GM18867 (cell line): Measurements from ENCODE around the gene RAP1GAP2.

ENCODE experiments used
- ATAC-seq: cut with Tn5 transposase; IDR thresholded peaks from one replicate; pipeline ENCODE4 v1.9.1; 2021; ENCODE audit warnings: mild to moderate bottlenecking, moderate library complexity; ENCODE audit not compliant: unreplicated experiment

Gene RAP1GAP2

DNA sequence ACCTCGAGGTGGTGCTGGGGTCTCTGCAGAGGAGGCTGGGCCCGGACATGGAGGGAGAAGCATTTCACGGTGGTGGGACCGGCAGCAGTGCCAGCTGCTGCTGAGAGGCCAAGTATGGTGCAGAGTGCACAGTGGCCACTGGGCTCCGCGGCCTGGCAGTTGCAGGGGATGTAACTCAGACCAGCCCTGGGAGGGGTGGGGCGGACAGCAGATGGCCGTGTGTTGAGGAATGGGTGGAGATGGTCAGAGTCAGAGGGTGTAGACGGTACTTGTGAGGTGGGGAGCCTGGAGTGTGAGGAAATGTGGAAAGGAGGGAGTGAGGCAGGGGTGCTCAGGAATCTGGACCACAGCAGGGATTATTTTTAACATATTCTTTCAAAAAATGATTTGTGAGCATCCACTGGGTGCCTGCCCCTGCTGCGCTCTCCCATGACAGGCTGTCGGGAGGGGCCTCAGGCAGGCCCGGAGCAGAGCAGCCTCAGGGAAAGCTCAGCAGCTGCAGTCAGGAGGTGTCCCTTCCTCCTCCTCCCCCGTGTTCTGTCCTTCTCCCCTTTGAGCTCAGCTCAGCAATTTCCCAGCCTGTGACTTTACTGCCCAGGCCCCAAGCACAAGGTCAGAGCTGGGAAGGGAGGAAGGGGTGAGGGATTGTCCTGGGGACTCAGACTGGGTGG, 113.1 kb downstream of the RAP1GAP2 start:
- ATAC-seq = no peak

DNA sequence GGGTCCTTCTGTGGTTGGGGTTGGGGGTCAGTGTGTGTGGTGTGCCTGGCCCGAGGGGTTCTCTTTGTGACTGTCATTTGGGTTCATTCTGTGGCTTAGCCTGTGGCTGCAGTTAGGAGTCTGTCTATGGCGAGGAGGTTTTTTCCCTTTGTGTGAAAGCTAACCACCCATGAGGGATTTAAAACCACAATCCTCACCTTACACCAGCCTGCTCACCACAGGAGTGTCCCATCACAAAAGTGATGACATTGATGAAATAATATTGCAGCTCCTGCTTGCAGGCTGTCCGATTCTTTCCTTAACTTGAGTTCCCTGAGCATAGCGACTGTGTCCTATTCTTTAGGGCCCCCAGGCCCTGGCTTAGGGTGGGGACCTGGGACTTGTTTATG, 113.6 kb downstream of the RAP1GAP2 start:
- ATAC-seq = no peak

DNA sequence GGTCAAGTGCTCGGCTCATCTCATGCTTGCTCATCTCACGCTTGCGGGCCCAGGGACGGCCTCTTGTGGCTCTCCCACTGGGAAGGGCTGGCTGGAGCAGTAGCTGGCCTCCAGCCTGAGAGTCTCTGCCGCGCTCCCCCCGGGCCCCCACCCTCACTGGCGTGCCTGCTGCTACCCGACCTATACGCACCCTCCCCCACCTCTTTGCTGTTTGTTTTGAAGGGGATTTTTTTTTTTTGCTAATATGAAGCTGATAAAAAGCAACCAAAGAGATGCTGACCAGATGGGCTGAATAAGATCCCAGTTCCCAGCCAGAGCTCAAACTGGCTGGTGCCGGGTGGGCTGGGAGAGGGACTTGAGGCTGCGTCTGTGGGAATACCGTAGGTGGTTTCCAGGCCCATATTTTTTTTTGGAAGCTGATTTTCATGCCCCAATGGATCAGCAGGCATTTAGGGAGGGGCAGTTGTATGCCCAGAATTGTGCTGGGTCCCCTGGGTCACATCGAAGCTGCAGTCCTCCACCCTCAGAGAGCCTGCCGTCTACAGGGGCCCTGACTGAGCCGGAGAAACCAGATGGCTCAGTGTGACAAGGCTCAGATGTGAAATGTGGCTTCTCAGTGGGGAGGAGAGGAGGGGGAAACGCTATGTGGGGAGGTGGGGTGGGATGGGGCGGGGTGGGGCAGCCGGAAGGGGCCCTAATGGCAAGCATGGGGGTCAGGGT, 115.0 kb downstream of the RAP1GAP2 start:
- no peak for ATAC-seq

DNA sequence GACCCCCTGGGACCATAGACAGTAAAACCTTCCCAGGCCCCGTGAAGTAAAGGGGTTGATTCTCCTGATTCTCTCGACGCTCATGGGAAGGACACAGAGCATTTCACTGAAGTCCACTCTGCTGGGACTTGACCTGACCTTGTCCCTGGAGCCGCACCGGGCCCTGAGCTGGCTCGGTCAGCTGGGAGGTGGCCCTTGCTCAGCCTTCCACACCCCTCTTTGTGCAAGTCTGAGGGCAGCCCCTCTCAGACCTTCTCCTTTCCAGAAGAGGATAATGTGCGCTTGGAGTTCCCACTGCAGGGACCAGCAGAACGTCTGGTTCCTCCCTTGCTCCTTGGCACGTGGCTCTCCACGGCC, 115.5 kb downstream of the RAP1GAP2 start:
- no peak for ATAC-seq

DNA sequence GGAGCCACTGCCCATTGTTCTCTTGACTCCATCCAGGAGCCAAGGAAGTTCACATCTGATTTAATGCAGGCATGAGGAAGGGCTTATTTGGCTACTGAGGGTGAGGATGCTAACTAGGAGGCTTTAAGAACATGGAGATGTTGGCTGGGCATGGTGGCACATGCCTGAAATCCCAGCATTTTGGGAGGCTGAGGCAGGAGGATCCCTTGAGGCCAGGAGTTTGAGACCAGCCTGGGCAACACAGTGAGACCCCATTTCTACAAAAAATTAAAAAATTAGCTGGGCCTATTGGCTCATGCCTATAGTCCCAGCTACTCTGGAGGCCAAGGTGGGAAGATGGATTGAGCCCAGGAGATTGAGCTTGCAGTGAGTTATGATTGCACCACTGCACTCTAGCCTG, 116.5 kb downstream of the RAP1GAP2 start:
- ATAC-seq = no peak

DNA sequence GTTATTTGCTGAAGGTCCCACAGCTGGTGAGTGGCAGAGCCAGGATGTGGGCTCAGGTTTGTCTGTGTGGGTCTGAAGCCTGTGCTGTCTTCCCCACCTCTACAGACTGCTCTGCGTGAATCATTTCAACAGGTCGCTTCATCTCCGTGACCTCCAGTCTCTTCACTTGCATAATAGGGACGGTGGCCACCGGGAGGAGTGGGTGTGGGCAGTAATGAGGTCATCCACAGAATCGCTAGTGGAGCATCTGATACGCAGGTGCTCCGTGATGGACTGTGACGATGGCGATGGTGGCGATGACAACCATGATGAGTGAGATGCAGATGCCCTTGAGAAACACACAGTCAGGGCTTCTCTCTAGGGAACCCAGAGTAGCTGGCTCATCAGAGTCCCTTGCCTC, 120.2 kb downstream of the RAP1GAP2 start:
- no peak for ATAC-seq

DNA sequence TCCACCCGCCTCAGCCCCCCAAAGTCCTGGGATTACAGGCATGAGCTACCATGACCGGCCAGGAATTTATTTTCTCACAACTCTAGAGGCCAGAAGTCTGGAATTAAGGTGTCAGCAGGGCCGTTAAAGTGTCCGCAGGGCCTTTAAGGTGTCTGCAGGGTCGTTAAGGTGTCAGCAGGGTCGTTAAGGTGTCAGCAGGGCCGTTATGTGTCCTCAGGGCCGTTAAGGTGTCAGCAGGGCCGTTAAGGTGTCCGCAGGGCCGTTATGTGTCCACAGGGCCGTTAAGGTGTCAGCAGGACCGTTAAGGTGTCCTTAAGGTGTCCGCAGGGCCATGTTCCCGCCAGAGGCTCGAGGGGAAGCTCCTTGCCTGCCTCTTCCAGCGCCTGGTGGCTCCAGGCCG, 125.2 kb downstream of the RAP1GAP2 start:
- no peak for ATAC-seq

DNA sequence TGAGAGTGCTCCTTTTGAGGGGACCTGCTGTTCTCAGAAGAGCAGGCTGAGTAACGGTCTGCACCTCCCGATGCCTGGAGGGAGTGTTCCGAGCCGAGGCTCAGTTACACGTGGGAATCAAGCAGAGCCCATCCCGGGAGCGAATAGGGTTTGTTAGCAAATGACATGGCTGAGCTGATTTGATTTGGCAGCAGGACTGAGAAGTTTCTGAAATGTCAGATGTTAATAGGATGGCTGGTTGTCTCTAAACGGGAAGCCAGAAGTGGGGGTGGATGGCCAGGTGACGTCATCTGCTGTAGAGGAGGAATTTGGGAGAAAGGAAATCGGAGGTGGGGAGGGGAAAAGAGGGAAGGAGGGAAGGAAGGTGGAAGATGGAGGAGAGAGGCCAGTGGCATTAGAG, 128.0 kb downstream of the RAP1GAP2 start:
- no peak for ATAC-seq

DNA sequence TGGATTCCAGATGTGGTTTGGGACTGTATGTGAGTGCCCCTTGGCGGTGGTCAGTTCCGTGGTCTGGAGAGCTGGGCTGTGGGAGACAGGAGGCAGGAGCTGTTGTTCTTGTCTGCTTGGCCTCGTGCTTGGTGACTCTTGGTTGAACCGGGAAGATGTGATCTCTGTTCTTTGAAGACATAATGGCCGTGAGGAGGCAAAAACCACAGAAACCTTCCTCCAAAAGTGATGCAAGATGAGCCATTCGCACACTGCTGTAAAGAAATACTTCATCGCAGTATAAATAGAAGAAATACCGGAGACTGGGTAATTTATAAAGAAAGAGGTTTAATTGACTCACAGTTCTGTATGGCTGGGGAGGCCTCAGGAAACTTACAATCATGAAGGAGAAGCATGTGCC, 128.8 kb downstream of the RAP1GAP2 start:
- ATAC-seq = no peak

DNA sequence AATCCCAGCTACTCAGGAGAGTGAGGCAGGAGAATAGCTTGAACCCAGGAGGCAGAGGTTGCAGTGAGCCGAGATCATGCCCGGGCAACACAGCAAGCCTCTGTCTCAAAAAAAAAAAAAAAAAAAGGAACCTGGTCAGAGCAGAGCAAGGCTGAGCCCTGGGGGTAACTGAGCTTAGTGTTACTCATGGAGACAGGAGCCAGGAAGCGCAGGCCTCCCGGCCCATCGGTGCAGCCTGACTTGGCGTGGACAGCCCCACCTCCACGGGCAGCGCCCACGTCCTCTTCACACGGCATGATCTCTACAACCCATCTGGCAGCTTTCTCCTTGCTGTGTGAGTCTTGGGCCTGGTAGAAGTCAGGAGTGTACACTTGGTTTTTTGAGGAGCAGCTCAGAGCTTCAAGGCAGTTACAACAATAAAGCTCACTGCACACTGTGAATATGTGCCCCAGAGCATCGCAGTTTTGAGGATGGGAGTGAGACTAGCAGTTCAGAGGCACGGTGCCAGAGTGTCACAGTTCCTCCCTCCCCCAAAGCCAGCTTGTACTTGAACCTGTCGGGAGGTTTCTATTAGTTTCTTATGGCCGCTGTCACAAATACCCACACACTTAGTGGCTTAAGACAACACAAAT, 129.9 kb downstream of the RAP1GAP2 start:
- no peak for ATAC-seq

DNA sequence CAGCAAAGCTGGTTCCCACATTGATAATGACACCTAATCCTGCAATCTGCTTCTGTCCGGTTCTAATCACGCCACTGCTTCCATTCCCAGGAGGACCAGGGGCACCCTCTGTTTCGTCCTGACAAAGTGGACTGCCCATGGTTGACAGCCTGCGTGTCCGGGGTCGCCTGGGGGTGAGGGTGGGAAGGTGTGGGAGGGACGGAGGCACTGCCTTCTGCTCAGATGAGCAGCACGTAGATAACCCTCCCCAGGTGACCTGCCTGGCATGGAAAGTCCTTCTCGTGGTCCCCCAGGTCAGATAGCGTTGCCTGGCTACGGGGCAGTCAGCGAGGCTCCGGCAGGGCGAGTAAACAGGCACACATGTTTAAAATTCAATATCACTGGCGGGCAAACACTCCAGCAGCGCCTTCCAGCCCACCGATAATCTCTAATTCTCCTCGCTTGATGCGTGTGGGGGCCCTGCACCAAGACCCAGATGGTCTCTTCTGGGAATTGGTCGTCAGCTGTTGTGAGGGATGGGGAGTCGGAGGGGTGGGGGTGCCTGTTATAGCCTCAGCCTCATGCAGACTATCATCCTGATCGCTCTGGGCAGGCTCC, 132.2 kb downstream of the RAP1GAP2 start:
- ATAC-seq = no peak

DNA sequence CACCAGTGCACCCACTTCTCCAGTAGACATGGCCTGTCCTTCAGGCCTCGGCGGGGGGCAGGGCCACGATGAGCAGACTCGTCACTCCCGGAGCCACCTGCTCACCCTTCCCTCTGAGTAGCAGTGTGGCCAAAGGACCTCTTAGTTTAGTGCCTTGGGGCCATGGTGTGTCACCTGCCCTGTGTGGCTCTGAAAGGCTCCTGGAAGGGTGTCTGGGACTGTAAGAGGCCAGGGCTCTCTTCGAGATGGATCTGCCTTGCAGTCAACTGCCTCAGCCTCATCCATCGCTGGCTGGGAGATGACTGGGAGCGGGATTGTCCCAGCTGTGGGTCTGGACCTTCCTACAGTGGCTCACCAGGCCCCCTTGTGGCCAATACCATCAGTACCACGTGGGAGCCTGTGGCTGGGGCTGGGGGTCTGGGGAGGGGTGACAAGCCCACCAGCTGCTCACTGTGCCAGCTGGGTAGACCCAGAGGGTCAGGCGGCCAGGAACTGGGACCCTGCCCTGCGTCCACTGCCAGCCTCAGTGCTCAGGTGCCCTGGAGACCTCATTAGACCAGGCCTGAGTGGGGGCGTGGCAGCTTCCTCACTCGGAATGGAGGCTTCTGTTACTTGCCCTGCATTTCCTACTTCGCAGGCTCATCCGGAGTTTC, 133.8 kb downstream of the RAP1GAP2 start:
- ATAC-seq = no peak

DNA sequence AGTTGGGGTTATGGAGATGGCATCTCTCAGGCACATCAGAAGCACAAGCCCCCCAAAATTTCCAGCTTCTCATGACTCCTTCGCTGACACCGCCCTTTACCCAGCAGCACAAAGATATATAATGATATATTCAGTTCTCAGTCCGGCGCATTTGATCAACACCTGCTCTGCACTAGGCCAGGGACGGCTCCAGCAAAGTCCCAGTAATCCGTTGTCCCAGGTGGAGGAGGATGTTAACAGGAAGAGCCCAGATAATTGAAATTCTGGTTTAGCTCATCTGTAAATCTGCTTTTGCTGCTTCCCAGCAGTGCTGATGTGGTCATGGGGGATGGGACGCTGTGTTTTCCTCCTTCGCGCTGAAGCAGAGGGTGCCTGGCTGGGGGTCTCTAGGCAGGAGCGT, 135.6 kb downstream of the RAP1GAP2 start:
- ATAC-seq = no peak

DNA sequence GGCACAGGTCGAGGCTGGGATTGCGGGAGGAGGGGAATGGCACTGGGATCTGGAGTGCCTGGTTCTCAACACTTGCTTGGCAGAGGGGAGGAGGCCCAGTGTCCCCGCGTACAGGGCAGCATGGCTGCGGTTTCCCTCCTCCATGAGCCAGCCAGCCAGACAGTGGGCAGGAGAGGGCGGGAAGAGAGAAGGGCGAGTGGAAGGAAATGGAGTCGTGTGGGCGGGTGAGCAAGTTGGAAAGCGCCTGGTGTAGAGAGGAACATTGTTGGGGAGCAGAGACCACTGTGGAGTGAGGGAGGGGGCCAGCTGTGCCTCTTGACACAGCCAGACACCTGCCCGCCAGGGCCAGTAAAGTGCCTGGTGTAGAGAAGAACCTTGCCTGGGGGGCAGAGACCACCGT, 136.7 kb downstream of the RAP1GAP2 start:
- no peak for ATAC-seq

DNA sequence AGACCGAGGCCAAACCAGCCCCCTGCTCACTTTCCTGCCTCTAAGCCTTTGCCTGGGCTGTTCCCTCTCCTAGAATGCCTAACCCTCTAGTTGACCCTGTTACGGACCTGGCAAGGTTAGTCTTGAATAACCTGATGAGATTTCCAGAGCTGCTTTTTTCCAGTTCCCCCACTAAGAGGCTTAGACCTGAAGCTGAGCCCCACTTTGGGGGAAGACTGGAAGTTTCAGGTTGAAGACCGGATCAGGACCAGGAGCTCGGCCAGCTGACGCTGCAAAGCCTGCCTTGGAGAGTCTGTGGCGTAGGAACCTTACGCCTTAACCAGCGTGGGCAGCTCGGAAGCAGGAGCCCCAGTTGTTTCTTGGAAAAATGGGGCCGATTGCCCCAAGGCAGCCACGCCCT, 137.4 kb downstream of the RAP1GAP2 start:
- no peak for ATAC-seq

DNA sequence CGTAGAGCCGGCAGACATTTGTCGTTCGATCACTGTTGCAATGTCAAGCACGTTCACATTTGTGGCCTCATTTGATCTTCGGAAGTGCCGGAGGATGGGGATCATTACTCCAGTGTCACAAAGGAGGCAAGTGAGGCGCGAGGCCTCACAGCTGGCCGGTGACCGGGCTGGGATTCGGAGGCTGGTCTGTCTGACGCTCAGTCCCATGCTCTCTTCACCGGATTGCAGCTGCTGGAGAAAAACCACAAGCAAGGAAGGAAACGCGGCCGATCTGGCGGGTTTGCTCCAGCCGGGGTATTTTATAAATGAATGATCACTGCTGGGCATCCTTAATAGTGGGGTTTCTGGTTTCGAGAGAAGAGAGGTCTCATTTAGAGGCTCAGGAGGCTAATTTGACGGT, 139.4 kb downstream of the RAP1GAP2 start:
- no peak for ATAC-seq

DNA sequence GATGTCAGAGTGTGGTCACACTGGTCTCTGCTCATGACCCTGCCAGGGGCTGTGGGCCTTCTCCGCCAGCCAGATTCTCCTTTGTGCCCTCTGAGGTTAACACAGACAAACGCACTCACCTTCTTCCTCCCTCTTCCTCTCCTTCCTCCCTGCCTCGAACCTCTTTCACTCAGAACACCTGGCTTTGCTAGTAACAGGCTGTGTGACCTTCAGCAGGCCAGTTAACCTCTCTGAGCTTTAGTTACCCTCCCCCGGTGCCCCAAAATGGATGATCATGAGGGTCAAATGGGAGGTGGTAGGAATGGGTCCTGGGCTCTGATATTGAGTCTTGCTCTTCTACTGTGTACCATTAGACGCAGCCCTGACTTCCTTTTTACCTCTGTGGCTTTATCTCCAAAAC, 140.1 kb downstream of the RAP1GAP2 start:
- ATAC-seq = no peak

DNA sequence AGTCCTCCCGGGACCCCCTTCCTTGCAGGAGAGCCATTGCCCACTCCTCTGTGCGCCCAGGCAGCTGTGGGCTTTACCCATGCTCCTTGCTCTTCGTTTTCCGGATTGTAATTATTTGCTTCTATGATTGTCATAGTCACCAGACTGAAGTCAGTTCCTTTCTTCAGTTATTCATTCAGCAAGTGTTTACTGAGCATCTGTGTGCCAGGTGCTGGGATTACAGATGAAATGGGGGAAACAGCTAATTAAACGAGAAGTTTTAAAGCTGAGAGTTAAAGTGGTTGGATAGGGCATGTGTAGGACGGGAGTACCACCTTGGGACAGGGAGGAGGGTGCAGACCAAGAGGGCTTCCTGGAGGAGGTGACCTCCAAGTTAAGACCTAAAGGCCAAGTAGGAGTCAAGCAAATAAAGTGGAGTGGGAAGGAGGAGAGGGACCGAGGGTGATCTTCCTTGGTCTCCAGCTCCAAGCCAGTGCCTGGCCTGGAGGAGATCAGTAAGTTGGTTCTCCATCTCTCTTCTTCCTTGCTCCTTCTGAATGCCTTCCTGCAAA, 140.6 kb downstream of the RAP1GAP2 start:
- no peak for ATAC-seq

DNA sequence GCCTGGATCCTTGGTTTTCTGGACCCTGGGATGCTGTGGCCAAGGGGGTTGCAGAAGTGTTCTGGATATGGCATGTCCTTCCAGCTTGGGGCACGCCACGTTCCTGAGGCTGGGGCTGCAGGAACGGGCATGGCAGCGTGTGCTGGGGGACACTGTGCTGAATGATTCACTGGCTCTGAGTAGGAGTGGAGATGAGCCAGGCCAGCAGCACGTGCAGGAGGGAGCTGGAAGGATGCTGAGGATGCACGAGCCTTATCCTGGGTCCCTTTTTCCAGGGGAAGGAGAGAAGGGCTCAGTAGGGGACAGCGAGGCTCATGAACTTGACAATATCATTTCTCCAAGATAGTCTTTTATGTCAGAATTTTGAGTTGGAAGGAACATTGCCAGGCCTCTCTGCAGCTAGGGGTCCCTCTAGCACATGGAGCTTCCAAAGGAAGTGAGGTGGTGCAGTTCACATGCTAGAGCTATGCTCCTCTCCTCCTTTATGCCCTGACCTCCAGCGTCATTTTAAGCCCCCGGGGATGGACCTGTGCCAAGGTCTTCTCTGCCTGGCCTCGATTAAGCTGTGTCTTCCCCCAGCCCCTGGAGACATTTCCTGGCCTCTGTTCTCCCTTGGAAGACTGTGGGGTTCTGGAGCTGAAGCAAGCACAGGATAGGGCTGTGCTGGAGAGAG, 141.2 kb downstream of the RAP1GAP2 start:
- ATAC-seq = no peak

DNA sequence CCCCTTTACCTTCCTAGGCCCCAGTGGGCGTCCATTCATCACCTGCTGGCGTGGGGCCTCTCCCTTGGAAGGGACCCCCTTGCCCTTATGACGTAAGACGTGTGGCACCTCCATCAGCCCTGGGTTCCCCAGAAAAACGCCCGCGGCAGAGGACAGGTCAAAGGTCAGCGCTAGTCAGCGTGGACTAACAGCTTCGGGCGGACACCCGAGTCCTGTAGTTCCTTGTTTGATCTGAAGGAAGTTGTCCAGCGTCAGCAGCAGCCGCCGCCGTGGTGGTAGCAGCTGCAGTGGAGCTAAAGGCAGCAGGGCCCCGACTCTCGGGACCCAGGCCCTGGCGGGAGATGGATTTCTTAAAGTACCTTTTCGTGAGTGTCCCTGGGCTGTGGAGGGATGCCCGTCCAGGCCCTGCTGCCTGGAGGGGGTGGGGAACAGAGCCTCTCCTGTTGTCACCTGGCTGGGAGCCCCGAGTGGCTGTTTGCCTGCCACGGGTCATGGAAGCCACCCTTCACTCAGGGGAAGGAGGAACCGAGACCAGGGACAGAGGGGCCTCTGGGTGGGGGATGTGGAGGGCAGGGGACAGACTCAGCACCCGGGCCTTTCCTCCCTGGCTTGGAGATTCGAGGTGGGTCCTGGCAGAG, 143.6 kb downstream of the RAP1GAP2 start:
- no peak for ATAC-seq
